ENCODE measurements around the gene CFAP74. TPM values are rescaled to one million over a fixed set of nuclear protein-coding genes. Genes with fewer than 3 reads are reported as not detected.
A peak's percentile ranks its signal among the peaks of the same experiment; 100 is the strongest.

The CFAP74 gene
- total RNA-seq, 4 donors from 2014 or later, result not detected

DNA sequence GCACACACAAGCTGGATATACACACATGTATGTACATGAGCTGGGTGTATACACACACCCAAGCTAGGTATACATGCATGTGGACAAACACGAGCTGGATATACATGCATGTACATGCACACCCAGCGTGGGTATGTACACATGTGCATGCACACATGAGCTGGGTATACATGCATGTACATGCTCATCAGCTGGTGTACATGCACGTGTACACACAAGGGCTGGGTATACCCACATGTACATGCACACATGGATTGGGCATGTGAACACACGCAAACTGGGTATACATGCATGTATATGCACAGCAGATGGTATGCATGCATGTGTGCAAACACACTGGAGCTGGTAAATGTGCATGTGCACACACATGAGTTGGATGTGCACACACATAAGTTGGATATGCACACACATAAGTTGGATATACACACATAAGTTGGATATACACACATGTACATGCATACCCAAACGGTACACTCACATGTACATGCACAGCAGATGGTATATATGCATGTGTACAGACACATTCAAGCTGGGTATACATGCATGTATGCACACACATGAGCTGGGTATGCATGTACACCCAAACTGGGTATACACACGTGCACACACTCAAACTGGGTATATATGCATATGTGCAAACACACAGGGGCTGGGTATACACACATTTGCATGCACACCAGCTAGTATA lies 105.2 kb downstream of the CFAP74 start:
- H3K27me3 ChIP-seq, result peaks cover 0 to 22% of the 10 kb centered on the region in 2 donors
- no peak for TF ChIP-seq CTCF (IDR thresholded peaks at IDR 0.05)
- TF ChIP-seq EP300 (IDR thresholded peaks at IDR 0.05), result no peak
- no peak for TF ChIP-seq POLR2A (IDR thresholded peaks at IDR 0.05)

DNA sequence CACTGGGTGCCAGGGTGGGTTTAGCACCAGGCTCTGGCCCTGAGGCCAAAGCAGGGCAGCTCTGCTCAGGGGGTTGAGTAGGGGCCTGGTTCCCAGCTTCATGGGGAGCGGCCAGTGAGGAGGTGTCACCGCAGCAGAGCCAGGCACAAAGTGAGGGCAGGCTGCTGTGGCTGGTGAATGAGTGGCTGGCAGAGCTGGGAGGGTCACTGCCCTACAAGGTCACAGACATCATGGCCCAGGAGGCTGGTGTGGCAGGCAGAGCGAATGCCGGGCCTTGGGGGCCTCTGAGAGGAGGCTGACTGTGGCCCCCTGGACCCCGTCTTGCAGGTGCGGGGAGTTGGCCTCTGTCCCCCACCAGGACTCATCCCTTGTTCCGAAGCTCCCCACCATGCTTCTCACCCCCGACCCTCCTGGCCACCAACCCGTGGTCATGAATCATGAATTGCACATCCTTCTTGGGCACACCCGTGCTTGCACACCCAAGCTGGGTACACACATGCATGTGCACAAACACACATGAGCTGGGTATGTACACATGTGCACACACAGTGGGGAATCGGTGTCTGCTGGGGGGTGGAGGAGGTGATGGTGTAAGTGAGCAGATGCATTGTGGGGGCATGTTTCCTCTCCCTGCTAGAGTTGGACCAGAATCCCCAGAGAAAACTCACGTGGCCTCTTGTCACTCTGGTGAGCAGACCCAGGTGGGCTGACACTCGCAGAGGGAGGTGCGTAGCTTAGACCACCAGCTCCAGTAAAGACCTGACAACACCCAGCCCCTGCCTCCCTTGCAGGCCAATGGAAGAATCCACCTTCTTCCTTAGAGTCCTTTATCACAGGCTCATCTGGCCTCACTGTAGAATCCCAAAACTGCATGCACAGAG lies 107.9 kb downstream of the CFAP74 start:
- Histone ChIP-seq H3K27ac (peak overlapping the region in 1 of 4 donors; percentile 68), H3K4me1 (peaks cover 0 to 39% (median 30%) of the 10 kb centered on the region in 4 donors), H3K36me3 (no peaks in the 10 kb centered on the region), H3K9me3 (no peaks in the 10 kb centered on the region), H3K4me3 (no peak overlapping the region), H3K27me3 (peaks cover 0 to 22% of the 10 kb centered on the region in 2 donors)
- no peak for DNase-seq (ENCODE audit: low spot score in 2 of 2)
- WGBS, 2 donors, result 72 to 77% methylated on average over 11 to 14 of the region's 14 CpGs
- no peak for TF ChIP-seq CTCF (IDR thresholded peaks at IDR 0.05)
- TF ChIP-seq POLR2A (IDR thresholded peaks at IDR 0.05), result no peak
- no peak for TF ChIP-seq EP300 (IDR thresholded peaks at IDR 0.05)

More for the DNA sequence above, 105.2 kb downstream of the CFAP74 start:
- H3K9me3 ChIP-seq, result no peaks in the 10 kb centered on the region
- H3K36me3 ChIP-seq, result no peaks in the 10 kb centered on the region
- no peak for DNase-seq (ENCODE audit: low spot score in 2 of 2)
- WGBS, 2 donors, result 92 to 94% methylated on average over 6 of the region's 6 CpGs
- H3K27ac ChIP-seq, result no peak overlapping the region
- H3K4me3 ChIP-seq, result no peak overlapping the region
- peaks cover 0 to 22% (median 16%) of the 10 kb centered on the region in 4 donors for H3K4me1 ChIP-seq

- no peak for DNase-seq (ENCODE audit: low spot score in 2 of 2)
- Histone ChIP-seq H3K4me1 (peaks cover 0 to 39% (median 30%) of the 10 kb centered on the region in 4 donors), H3K27ac (peak overlapping the region in 1 of 4 donors; percentile 68), H3K4me3 (peak overlapping the region in 1 of 4 donors; percentile 15), H3K27me3 (peaks cover 0 to 22% of the 10 kb centered on the region in 2 donors), H3K36me3 (no peaks in the 10 kb centered on the region), H3K9me3 (no peaks in the 10 kb centered on the region)
- TF ChIP-seq EP300 (IDR thresholded peaks at IDR 0.05), result no peak
- TF ChIP-seq POLR2A (IDR thresholded peaks at IDR 0.05), result no peak
- TF ChIP-seq CTCF (IDR thresholded peaks at IDR 0.05), result no peak
- WGBS, 2 donors, result 23 to 44% methylated on average over 10 of the region's 10 CpGs
These were observed 108.5 kb downstream of the CFAP74 start for GRCh38 chr1:1895060-1895418.

- no peaks in the 10 kb centered on the region for H3K9me3 ChIP-seq
- no peak for DNase-seq (ENCODE audit: low spot score in 2 of 2)
- H3K36me3 ChIP-seq, result no peaks in the 10 kb centered on the region
- H3K4me1 ChIP-seq, result peaks cover 0 to 40% (median 31%) of the 10 kb centered on the region in 4 donors
- WGBS, 2 donors, result 18 to 25% methylated on average over 13 to 14 of the region's 14 CpGs
- H3K27ac ChIP-seq, result peak overlapping the region in 2 of 4 donors; percentile 15 to 68
- peaks cover 0 to 22% of the 10 kb centered on the region in 2 donors for H3K27me3 ChIP-seq
- peak overlapping the region in 1 of 4 donors; percentile 15 for H3K4me3 ChIP-seq
- TF ChIP-seq CTCF (IDR thresholded peaks at IDR 0.05) (no peak), POLR2A (IDR thresholded peaks at IDR 0.05) (no peak), EP300 (IDR thresholded peaks at IDR 0.05) (no peak)
These were observed 109.1 kb downstream of the CFAP74 start for GRCh38 chr1:1894354-1895059.

All from tibial nerve (tissue), 4 donors.